Stimulated activated CD4-positive, alpha-beta T cell treated with anti-CD3 and anti-CD28 coated beads, TNF-alpha, amount 100 ng/mL, for 1 hour (primary cell): ENCODE results near the gene MED26.

Source experiments
- DNase-seq, 3 donors: peaks; one replicate each; pipeline ENCODE4 v3.0.0-alpha.2; 2020; ENCODE audit warnings: low read depth in 3 of 3, low spot score in 1 of 3

Gene MED26

DNA sequence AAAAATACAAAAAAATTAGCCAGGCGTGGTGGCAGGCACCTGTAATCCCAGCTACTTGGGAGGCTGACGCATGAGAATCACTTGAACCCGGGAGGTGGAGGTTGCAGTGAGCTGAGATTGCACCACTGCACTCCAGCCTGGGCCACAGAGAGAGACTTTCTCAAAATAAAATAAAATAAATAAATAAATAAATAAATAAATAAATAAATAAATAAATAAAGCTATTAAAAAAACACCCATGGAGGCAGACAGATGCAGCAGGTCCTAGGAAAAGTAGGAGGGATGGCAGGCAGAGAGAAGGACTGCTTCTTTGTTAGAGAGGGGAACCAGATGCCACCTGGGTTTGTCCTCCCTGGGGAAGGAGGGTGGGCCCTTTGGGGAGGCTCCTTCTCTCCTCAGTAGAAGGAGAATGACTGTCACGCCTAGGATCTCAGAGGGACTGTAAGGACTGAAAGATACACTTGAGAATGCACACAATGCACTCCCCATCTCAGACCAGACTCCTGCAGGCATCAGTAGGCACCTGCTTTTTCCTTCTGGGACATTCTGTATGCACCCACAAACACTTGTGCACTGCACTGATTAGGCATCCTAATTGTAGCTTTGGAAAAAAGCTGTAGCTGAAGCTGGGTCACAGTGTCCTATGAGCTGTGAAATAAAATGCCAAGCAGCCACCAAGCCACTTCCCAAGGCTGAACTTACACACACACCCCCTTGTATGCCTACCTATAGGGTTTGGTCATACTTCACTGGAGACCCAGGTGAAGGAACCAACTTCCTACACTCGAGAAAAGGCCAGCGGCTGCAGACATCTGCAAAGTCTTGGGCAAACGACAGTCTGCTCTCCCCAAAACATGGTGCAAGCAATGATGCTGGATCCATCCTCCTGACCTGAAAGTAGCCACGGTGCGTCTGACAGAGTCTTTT lies 36.9 kb downstream of the MED26 start:
- no peak for DNase-seq

DNA sequence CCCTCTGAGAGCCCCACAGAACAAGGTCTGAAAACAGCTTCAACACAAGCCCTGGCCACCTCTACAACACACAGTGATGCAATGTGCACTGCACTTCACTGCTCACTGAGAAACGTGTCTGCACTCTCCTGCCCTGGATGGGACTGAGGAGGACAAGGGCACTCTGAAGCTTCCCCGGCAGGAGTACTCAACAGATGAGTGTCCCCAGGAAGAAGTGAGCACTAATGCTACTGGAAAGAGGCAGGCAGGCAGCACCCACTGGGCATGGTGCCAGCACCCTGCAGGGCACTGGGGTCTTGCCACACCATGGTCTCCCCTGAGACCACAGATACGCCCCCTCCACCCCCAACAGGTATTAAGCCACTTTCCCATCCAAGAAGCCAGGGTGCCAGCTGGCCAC lies 38.1 kb downstream of the MED26 start:
- DNase-seq: no peak

GRCh38 chr19:16588824-16589577 lies 39.0 kb downstream of the MED26 start:
- no peak for DNase-seq

DNA sequence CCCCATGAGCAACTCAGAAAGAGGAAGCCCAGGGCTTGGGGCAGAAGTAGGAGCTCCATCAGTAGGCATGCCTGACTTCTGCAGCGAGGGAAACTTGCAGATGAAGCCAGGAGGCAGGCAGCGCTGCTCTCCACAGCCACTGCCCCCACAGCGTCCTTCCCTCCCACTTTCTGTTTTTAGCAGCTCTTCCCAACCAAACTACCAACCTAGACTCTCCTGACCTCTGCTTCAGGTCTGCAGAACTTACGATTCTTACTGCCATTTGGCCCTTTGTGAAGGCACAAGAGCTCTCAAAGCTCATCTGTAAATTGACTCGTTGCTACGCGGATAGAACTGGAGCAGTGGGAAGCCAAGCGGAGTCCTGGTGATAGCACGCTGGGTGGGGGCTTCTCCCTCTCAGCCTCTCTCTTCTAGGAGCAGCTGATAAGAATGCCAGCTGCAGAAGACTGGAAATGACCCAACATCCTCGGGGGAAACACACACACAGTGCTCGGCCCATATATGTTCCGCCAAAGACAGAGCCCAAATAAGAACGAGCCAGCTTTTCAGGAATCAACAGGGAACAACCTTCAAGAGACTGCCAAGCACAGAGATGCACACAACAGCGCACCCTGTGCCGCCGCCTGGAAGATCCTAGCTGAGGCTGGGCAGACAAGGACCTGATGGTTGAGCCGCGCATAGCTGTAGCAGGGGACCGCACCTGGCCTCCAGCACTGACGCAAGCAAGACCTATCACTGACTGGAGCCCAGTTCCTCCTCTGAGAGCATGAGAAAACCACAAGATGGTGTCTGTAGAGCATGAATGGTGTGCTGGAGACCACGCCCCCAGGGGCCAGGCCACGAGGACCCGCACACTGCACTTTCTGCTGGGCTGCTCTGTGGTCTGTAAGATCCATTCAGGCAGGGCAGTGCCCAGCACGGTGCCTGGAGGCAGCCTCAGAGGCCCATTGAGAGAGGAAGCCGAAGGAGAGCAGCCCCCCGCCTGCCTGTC lies 39.9 kb downstream of the MED26 start:
- no peak for DNase-seq

DNA sequence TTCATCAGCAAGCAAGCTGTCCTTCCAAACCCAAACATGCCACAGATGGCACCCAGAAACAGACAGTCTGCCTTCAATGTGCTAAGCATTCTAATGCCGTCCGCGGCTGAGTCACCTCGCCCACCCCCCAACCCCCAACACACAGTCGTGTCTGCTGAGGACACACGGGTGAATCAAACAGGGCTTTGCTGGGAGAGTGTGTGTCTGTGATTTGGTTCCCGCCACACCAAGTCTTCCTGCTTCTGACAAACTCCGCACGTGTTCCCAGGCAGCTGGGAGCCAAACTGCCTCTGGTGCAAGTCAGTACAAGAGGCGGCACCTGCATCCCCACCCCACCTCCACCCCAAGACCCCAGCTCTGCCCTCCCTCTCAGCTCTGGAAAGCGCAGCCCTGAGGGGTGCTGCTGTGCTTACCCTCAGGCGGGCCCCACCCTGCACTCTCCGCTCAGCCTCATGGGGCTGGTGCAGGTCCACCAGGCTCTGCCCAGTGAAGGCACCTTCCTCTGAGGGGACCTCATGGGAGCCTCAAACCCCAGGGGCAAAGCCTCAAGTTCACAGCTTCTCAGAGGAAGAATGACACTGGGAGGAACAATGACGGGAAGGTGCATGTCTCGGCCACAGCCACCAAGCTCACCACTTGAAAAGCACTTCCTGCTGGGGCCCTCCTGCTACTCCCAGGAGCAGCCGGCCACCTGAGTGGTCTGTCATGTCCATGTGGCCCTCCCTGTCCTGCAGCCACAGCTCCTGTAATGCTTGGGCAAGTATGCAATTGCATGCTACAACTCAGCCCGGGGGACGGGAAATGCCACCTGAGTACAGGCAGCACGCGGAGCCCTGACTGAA lies 40.8 kb downstream of the MED26 start:
- peak in 2 of 3 donors; percentile 31 to 35 for DNase-seq

DNA sequence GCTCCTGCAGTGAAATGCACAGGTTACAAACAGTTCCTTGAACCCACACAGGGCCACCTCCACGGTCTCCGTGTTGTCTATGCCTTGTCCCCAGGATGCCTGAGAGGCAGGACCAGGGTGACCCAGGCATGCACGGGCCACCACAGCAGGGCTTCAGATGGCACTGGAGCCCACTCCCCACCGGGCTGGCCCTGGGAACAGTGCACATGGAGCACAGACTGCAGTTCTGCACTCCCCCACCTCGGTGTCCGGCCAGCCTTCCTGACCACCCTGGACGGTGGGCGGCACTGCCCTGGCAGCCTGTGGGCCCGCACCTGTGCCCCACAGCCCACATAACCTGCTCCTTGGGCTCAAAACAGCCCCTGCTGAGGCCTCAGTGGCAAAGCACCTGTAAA lies 41.5 kb downstream of the MED26 start:
- DNase-seq: no peak

GRCh38 chr19:16585808-16586476 lies 42.1 kb downstream of the MED26 start:
- no peak for DNase-seq

GRCh38 chr19:16585094-16585801 lies 42.8 kb downstream of the MED26 start:
- DNase-seq: no peak

GRCh38 chr19:16584248-16585093 lies 43.5 kb downstream of the MED26 start:
- peak; percentile 65 to 80 (median 70) for DNase-seq

GRCh38 chr19:16582486-16583261 lies 45.3 kb downstream of the MED26 start:
- no peak for DNase-seq

- DNase-seq: no peak
Observed at GRCh38 chr19:16581971-16582343, 46.0 kb downstream of the MED26 start.

DNA sequence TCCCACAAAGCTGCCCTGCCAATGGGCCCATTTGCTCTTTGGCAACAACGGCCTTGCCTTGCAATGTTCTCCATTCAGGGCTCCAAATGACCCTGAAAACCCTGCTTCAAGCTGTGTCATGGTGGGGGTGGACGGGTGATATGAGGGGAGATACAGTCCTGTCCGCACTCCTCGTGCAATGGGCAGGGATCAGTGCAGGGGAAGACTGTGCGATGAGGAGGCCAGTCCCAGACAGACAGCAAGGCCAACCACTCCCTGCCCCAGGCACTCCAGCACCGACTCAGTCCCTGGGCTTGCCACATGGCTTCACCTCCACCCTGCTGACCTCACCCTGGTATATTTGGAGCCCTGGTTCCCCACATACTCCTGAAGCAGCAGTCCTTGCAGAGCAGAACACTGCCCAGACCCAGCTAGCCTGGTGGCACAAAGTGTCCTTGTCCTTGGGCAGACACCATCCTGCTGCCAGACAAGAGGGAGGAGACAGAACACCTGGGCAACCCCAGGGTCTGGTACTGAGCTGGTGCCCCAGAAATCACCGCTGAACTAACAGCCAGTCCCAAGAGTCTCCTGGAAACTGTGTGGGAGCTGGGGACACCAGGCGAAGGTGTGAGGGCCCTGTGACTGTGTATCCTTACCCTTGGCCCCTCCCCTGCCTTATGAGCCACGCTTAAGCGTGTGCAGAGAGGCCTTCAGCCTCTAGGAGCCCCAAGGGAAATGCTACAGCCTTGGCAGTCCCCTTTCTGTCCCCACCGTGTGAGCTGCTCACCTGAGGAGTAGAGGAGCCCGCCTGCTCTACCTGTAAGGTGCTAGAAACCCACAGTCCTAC lies 46.6 kb downstream of the MED26 start:
- DNase-seq: no peak

- DNase-seq: no peak
Observed at GRCh38 chr19:16579381-16579780, 48.6 kb downstream of the MED26 start.

GRCh38 chr19:16577531-16577985 lies 50.4 kb downstream of the MED26 start:
- no peak for DNase-seq

GRCh38 chr19:16576690-16577530 lies 51.1 kb downstream of the MED26 start:
- no peak for DNase-seq
